ENCODE data around the gene MAEA.
"Not testable (repeated sequence)": the region's sequence is repeated elsewhere in the genome, so short reads cannot be mapped to it uniquely, and the experiment has no call there.

Gene MAEA

GRCh38 chr4:1321946-1322650 lies 32.4 kb downstream of the MAEA start:
- Mint-ChIP-seq H3K4me3 (no peak overlapping the region), H3K4me1 (ENCODE audit: low read depth) (no peaks in the 10 kb centered on the region), H3K36me3 (ENCODE audit: low read depth) (peaks cover 45% of the 10 kb centered on the region), H3K9me3 (no peaks in the 10 kb centered on the region), H3K27me3 (no peaks in the 10 kb centered on the region), H3K27ac (no peak overlapping the region)
- intact Hi-C loops (cut with micrococcal nuclease): no loop called here

GRCh38 chr4:1323280-1323634 lies 33.6 kb downstream of the MAEA start:
- Mint-ChIP-seq H3K4me1 (ENCODE audit: low read depth) (no peaks in the 10 kb centered on the region), H3K27me3 (no peaks in the 10 kb centered on the region), H3K4me3 (no peak overlapping the region)

GRCh38 chr4:1323635-1324442 lies 34.1 kb downstream of the MAEA start:
- Mint-ChIP-seq H3K4me3 (no peak overlapping the region), H3K27ac (no peak overlapping the region), H3K9me3 (no peaks in the 10 kb centered on the region), H3K4me1 (ENCODE audit: low read depth) (no peaks in the 10 kb centered on the region), H3K36me3 (ENCODE audit: low read depth) (peaks cover 27% of the 10 kb centered on the region), H3K27me3 (no peaks in the 10 kb centered on the region)
- intact Hi-C loops (cut with micrococcal nuclease): no loop called here

More at GRCh38 chr4:1323280-1323634, 33.6 kb downstream of the MAEA start:
- Mint-ChIP-seq H3K27ac (no peak overlapping the region), H3K36me3 (ENCODE audit: low read depth) (peaks cover 33% of the 10 kb centered on the region), H3K9me3 (no peaks in the 10 kb centered on the region)
- intact Hi-C loops (cut with micrococcal nuclease): no loop called here

GRCh38 chr4:1324443-1325175 lies 34.9 kb downstream of the MAEA start:
- H3K9me3 Mint-ChIP-seq; H3K27me3 Mint-ChIP-seq; H3K4me3 Mint-ChIP-seq; H3K27ac Mint-ChIP-seq; H3K4me1 Mint-ChIP-seq (ENCODE audit: low read depth); intact Hi-C loops (cut with micrococcal nuclease): not testable (repeated sequence)
- peaks cover 19% of the 10 kb centered on the region for H3K36me3 Mint-ChIP-seq (ENCODE audit: low read depth)

- Mint-ChIP-seq H3K27me3 (no peaks in the 10 kb centered on the region), H3K9me3 (no peaks in the 10 kb centered on the region), H3K4me3 (no peak overlapping the region), H3K27ac (no peak overlapping the region), H3K36me3 (ENCODE audit: low read depth) (peaks cover 19% of the 10 kb centered on the region), H3K4me1 (ENCODE audit: low read depth) (peaks cover 7% of the 10 kb centered on the region)
- intact Hi-C loops (cut with micrococcal nuclease): no loop called here
These were observed 35.4 kb downstream of the MAEA start for GRCh38 chr4:1325176-1325480.

GRCh38 chr4:1325681-1326635 lies 36.3 kb downstream of the MAEA start:
- H3K36me3 Mint-ChIP-seq (ENCODE audit: low read depth): peaks cover 18% of the 10 kb centered on the region
- H3K4me1 Mint-ChIP-seq (ENCODE audit: low read depth): peaks cover 15% of the 10 kb centered on the region
- no peak overlapping the region for H3K4me3 Mint-ChIP-seq
- H3K27ac Mint-ChIP-seq: no peak overlapping the region
- intact Hi-C loops (cut with micrococcal nuclease): no loop called here
- no peaks in the 10 kb centered on the region for H3K27me3 Mint-ChIP-seq
- no peaks in the 10 kb centered on the region for H3K9me3 Mint-ChIP-seq

GRCh38 chr4:1326751-1327525 lies 37.2 kb downstream of the MAEA start:
- intact Hi-C loops (cut with micrococcal nuclease): no loop called here
- H3K27ac Mint-ChIP-seq: no peak overlapping the region

GRCh38 chr4:1327526-1328266 lies 38.0 kb downstream of the MAEA start:
- H3K4me3 Mint-ChIP-seq: no peak overlapping the region
- intact Hi-C loops (cut with micrococcal nuclease): no loop called here
- H3K4me1 Mint-ChIP-seq (ENCODE audit: low read depth): peaks cover 30% of the 10 kb centered on the region
- H3K9me3 Mint-ChIP-seq: no peaks in the 10 kb centered on the region
- H3K27me3 Mint-ChIP-seq: no peaks in the 10 kb centered on the region
- no peak overlapping the region for H3K27ac Mint-ChIP-seq
- H3K36me3 Mint-ChIP-seq (ENCODE audit: low read depth): peaks cover 1% of the 10 kb centered on the region

More at GRCh38 chr4:1326751-1327525, 37.2 kb downstream of the MAEA start:
- Mint-ChIP-seq H3K4me1 (ENCODE audit: low read depth) (peaks cover 23% of the 10 kb centered on the region), H3K9me3 (no peaks in the 10 kb centered on the region), H3K36me3 (ENCODE audit: low read depth) (peaks cover 9% of the 10 kb centered on the region), H3K27me3 (no peaks in the 10 kb centered on the region), H3K4me3 (no peak overlapping the region)

GRCh38 chr4:1328267-1329155 lies 38.8 kb downstream of the MAEA start:
- H3K27me3 Mint-ChIP-seq: no peaks in the 10 kb centered on the region
- H3K4me3 Mint-ChIP-seq: no peak overlapping the region
- H3K4me1 Mint-ChIP-seq (ENCODE audit: low read depth): peaks cover 38% of the 10 kb centered on the region
- intact Hi-C loops (cut with micrococcal nuclease): no loop called here
- no peaks in the 10 kb centered on the region for H3K9me3 Mint-ChIP-seq
- H3K36me3 Mint-ChIP-seq (ENCODE audit: low read depth): no peaks in the 10 kb centered on the region
- no peak overlapping the region for H3K27ac Mint-ChIP-seq

GRCh38 chr4:1329408-1330371 lies 40.0 kb downstream of the MAEA start:
- H3K36me3 Mint-ChIP-seq (ENCODE audit: low read depth): peaks cover 6% of the 10 kb centered on the region

More at GRCh38 chr4:1329408-1330371, 40.0 kb downstream of the MAEA start:
- intact Hi-C loops (cut with micrococcal nuclease): no loop called here
- Mint-ChIP-seq H3K9me3 (no peaks in the 10 kb centered on the region), H3K4me3 (no peak overlapping the region), H3K4me1 (ENCODE audit: low read depth) (peaks cover 47% of the 10 kb centered on the region), H3K27me3 (no peaks in the 10 kb centered on the region), H3K27ac (peak overlapping the region; percentile 60)
